ENCODE results near the gene LAMC3.
A peak's percentile ranks its signal among the peaks of the same experiment; 100 is the strongest.

LAMC3 gene

DNA sequence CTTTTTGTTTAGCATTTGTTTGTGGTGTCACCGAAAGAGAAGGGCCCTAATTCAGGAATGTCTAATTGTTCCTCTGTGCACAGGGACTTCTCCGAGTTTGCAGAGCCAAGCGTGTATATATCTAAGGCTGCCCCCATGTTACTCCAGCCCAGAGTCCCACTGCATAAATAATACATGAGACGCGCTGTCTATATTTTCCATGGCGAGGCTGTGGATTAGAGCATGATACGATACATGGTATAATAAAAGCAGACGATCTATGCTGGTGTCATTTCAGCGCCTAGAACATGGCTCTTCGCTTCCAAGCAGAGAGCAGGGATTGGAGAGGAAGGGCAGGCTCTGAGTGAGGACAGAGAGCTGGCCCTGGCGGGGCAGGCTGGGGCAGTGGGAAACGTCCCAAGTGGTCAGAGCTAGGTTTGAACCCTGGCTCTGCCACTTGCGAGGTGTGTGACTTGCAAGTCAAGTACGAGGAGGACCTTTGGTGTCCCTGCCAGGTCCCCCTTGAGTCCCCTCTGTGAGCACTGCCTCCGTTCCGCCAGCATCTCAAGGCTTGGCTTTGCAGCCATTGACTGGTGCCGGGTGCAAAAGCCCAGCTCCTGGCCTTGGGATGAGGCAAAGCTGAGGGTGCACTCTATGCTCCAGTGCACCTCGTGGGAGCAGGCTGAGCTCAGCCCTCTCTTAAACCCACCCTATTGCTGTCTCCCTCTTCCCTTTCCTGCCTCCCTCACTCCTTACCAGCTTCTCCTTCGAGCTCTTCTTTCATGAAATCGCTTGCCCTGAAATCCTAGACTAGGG, 29.2 kb upstream of the LAMC3 start:
- DNase-seq = no peak

DNA sequence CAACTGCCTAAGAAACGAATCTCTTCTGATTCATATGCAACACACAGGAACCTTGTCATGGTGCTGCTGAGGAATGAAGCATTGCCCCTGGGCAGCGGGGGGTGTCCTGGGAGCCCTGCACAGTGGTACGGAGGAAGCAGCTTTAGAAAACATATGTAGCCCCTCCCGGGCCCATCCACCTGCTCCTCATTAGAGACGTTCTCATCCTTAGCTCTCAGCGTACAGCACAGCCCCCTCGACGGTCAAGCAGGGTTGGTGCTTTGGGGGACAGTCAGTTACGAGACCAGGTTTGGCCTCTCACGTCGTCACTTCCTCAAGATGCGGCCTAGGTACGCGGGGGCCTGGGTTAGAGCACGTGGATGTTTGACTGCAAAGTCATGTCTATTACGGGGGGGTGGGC, 28.4 kb upstream of the LAMC3 start:
- no peak for DNase-seq

DNA sequence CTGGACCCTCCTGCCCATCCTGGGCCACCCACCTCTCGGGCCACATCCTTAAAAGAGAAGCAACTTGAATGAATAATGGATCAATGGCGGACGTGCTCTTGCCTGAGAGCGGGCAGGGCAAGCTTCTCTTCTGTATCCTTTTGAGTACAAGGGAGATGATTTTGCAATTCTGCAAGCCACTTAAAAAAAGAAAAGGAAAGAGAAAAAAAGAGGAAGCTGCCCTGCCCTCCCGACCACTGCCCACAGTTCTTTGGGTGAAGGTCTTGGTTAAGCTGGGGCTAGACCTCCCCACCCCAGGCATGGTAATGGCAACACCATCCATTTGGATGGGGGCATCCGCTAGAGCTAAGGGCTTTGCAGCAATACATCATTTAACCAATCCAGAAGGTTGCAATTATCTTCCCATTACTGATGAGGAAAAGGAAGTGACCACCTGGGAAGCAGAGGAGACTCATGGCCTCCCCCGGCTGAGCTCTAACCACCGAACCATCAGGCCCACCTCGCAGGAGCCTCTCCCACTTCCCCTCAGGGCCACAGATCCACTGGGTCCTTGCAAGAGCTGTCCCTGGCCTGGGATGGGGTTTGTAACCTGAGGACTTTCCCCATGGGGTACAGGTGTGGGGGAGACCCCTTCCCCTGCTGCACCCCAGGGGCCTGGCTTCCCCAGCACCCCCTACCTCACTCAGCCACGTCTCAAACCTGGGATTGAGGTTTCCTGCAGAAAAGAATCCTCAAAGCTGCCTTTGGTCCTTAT, 27.8 kb upstream of the LAMC3 start:
- DNase-seq = no peak

DNA sequence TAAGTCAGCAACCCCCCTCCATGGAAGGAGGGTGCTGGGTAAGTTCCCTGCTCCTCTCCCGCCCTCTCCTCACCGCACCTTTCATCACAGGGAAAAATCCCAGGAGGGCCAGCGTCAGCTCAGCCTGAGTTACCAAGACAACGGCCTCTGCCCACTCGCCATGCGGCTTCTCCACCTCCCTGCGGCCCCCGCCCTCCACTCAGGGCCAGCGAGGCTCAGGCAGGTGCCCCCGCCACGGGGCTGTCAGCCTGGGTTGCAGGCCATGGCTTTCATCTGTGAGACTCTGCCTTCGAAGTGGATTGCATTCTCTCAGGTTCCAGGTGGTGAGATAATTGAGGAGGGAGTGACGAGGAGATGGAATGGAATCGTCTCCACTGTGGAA, 27.2 kb upstream of the LAMC3 start:
- no peak for DNase-seq

DNA sequence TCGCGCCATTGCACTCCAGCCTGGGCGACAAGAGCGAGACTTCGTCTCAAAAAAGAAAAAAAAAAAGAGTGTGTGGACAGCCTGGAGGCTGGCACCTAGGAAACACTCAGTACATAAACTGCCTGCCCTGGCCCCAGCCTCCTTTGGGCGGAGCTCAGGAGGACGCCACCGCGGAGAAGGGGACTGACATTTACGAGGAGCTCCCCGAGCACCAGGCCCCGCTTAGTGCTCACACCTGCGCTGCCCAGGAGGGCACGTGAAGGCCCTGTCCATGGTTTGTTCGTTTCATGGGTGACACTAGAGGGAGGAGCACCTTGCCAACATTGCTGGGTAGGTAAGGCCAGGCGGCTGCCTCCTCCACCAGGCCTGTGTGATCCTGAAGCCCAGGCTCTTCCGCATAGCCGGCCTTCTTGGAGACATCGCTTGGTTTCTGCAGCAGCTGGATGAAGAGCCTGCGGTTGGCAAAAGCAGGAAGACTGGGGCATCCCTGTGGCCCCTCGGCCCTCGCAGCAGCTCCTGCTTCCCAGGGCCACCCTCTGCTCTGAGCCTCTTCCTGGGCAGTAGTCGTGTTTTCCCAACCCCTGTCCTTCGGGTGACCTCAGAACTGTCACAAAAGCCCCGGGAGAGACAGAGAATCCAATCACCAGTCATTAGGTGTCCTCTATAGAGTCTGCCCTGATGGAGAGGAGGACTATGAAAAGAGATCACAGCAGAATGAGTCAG, 26.2 kb upstream of the LAMC3 start:
- DNase-seq = no peak

DNA sequence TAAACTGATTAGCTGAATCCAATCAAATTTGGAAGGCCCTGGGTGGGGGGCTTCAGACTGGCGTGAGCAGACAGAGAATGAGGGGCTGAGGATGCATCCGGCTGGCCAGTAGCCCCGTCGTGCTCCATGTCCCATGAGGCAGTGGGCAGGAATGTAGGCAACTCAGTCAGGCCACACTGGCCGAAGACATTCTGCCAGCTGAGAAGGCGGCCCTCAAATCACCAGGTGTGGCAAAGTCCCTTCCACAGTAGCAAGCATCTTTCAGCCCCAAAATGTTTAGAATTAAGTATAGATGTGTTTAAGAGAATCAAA, 25.7 kb upstream of the LAMC3 start:
- DNase-seq = no peak

DNA sequence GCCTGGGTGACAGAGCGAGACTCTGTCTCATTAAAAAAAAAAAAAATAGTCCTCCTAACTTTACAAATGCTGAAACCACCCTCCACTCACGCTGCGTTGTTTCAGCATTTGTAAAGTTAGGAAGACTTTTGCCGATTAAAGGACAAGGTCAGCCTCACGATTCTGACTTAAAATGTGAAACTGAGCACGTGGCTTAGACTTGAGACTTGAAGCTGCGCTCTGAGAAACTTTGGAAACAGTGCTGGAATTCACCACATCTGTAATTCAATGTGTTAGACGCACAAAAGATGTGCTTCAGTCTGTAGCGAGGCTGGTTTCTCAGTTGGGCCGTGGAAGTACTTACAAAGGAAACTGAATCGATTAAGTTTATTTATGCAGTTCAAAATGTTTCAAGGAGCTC, 25.0 kb upstream of the LAMC3 start:
- no peak for DNase-seq

DNA sequence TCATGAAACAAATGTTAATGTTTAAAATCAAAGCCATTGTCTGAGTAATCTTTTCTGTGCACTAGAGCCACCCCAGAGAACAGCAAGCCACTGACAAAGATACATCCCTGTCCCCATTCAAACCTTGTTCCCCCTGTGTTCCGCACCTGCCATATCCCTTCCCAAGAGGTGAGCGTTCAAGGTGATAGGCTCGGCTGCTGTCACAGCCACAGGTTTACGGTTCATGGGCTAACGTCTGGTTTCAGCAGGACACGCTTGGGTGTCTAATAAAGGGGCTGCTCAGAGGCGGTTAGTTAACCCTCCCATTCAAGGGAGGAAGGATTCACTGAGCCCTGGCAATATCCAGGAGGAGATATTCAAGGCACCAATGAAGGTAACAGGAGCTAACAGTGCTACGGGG, 24.5 kb upstream of the LAMC3 start:
- no peak for DNase-seq

DNA sequence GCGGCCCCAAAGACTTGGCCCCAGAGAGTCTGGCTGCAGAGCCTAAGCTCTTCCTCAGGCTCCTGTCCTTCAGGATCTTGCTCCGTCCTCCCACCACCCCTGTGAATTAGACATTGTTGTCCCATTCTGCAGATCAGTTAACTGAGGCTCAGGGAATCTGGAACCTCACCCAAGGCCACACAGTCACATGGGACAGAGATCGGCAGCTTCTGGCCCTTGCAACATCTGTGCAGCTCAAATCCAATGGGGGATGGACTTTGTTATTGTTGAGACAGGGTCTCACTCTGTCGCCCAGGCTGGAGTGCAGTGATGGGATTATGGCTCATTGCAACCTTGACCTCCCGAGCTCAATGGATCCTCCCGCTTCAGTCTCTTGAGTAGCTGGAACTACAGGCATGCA, 23.9 kb upstream of the LAMC3 start:
- DNase-seq = no peak

DNA sequence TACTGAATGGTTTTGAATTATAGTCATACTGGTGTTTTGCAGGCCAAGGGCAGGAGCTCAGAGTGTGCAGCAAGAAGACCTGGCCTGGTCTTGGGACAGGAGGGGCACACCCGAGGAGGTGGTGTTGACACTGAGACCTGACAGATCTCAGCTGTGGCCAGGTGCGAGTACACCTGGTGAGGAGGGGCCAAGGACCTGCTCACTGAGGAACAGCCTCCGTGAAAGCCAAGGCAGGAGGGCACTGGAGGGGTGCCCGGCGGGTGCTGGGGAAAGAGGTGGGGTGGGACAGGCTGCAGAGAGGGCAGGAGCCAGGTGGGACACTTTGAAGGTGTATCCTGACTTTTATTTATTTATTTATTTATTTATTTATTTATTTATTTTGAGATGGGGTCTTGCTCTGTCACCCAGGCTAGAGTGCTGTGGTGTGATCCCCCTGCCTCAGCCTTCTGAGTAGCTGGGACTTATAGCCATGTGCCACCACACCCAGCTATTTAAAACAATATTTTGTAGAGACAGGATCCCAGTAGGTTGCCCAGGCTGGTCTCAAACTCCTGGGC, 23.3 kb upstream of the LAMC3 start:
- DNase-seq = no peak

DNA sequence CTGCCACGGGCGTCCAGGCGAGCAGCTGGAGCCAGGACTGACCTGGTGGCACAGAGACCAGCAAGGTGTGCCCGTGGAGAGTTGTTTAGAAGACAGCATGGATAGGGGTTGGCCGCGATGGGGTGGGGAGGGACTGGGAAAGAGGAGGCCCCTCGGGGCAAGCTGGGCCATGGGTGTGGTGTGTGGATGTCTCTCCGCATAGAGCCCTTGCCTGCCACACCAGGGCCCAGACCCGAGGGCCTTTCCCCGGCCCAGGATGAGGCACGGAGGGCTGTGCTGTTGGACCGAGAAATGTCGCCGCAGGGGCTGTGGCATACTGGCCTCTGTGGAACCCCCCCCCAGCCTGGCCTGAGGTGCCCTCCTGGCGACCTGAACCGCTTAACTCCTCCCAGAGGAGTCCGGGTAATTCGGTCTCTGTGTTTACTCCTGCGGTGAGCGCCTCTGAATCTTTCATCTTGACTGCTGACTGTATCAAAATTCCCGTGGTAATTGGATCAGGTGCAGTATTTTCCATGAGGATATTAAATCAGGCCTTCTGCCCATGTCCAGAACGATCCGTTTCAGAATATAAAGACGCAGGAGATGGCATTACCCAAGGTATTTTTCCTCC, 22.5 kb upstream of the LAMC3 start:
- no peak for DNase-seq

DNA sequence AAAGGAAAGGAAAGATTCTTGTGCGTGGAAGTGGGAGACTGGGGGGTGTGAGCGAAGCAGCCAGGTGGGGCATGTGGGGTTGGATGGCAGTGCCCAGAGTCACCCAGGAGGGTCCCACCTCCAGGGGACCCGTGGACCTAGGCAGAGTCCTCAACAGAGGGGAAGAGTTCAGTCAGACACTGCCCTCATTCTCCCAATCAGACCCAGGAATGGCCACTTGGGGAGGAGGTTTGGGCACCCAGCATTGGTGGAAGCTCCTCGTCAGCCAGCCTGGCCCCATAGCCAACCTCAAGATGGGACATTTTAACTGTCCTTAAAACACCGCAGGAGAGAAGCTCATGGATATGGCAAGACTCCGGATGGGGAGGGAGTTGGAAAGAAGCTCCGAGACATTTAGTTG, 21.9 kb upstream of the LAMC3 start:
- no peak for DNase-seq

DNA sequence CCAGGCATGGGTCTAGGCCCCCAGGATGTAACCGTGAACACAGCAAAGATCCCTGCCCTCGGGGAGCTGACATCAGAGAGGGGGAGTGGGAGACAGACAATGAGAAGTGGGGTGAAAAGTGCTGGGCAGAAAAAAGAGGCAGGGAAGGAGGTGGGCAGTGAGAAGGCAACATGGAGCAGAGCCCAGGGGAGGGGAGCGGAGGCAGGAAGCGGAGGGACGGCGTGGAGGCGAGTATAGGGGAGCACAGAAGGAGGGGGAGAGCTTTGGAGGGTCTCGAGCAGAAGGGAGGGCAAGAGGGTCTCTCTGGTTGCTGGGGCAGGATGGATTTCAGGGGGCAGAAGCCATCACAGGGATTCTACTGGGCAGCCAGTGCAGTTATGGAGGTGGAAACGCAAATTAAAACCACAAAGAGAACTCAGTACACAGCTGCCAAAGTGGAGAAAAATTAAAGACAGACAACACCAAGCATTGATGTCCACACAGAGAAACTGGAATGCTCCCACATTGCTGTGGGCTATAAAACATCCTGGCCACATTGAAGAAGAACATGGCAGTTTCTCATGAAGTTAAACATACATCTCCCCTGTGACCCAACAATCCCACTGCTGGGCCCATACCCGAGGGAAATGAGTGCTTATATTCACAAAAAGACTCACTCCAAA, 21.1 kb upstream of the LAMC3 start:
- no peak for DNase-seq

DNA sequence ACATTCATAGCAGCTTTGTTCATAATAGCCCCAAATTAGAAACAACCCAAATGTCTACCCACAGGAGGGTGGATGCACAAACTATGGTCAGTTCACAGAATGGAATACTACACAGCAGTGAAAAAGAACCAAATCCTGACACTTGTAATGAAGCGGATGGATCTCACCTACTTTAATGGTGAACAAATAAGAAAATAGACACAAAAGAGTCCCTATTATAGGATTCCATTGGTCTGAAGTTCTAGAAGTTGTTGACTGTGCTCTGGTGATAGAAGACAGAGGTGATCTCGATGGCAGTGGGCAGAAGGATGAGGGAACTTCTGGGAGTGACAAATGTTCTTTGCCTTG, 20.6 kb upstream of the LAMC3 start:
- no peak for DNase-seq

DNA sequence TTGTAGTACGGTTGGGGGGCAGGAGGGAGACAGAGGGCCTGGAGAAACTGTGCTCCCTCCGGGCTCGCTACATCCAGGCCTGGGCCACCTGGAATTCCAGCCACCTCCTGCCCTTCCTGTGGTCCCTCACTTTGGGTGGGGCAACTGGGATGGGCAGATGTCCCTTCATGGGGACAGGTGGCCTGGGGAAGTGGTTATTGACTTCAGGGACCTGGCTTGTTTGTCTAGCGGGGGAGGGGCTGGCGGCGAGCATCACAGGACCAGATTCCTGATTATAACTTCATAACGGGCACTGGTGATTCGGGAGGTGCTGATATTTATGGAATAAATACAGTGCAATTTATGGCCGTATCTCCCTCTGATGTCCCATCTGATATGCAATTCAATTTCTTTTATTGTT, 20.1 kb upstream of the LAMC3 start:
- no peak for DNase-seq

DNA sequence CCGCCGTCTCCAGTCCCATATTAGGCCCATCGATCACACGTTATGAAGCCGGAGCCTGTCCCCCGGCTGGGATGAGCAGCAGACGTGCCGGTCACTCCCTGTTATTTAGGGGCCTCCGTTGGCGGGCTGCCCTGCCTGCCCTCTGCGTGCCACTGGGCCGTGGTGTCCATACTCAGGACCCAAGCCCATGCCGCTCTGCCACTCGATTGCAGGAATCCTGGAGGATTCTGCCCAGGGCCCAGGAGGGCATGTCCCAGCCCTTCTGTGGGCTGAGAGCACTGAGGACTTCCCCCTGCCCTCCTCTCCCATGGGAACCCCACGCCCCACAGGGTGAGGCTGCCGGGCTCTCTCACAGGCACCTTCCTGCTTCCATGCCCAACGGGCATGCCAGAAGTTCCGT, 19.6 kb upstream of the LAMC3 start:
- DNase-seq = no peak

DNA sequence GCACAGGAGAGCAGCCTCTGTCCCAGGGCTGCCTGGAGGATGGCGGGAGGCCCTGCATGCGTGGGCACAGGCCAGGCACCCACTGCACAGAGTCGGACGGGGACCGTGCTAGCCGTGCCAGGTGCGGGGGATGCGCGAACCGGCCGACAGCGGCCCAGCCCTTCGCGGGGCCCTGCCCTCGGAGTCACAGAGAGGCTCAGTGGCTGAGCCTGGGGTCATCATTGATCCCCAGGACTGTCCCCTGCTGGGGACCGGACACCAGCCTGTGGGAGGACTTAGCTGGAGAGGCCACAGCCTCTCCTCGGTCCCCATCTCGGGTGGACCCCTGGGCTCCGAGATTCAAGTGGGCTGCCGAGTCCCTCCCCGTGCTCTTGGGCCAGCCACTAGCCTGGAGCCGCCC, 19.1 kb upstream of the LAMC3 start:
- no peak for DNase-seq

DNA sequence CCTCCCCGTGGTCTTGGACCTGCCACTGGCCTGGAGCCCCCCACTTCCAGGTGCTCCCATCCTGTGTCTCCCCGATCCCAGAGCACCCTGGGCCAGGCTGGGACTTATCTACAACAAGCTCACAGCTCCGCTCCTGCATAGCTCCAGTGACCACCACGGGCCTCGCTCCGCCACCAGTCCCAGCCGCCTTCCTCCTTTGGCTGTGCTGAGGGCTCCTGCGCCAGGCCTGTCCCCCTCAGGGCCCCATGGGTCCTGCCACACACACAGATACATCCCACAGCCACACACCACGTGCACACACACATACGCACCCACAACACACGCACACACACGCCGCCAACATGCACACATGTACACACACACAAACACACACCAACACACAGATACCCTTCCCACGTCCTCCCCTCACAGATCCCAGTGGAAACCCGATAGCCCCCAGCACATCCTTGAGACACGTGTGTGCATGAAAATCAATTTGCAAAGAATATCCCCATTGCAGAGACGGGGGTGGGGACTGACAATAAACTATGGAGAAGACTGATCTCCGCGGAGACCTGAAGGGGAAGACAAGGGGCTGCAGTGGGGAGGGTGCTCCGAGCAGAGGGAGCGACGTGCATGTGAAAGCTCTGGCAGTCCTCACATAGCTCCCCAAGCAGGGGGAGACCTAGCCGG, 18.5 kb upstream of the LAMC3 start:
- peak in 1 of 2 experiments; percentile 20 for DNase-seq

DNA sequence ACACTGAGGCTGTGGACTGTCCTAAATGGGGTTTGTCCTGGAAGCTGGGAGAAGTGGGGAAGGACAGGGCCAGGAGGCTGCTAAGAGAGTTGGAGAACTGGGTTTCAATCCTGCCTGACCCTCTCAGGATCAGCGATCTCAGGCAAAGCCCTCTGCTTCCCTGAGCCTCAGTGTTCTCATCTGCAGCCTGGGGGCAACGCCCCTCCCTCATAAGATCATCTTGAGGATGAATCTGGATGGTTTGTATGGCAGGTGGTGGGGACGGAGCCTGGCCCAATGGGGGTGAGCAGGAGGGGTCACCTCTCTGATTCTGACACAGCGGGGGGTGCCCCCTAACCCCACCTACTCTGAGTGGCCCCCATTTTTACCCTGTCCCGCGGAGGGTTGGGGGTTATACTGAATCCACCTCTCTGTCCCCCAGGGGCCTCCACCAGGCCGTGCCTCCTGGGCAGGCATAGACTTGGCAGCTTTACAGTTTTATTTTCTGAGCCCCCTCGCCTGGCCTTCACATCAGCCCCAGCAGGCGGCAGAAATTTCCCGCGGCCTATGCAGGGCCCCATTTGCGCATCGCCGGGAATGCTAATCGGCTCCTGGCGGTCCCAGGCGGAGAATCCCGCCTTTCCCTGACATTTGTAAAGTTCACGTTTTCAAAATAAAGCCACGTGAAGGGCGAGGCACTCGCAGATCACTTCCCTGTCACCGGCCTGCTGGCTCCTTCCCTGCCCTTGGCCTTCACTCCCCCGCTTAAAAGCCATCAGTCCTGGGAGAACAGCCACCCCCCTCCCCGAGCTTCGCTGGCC, 17.8 kb upstream of the LAMC3 start:
- no peak for DNase-seq

DNA sequence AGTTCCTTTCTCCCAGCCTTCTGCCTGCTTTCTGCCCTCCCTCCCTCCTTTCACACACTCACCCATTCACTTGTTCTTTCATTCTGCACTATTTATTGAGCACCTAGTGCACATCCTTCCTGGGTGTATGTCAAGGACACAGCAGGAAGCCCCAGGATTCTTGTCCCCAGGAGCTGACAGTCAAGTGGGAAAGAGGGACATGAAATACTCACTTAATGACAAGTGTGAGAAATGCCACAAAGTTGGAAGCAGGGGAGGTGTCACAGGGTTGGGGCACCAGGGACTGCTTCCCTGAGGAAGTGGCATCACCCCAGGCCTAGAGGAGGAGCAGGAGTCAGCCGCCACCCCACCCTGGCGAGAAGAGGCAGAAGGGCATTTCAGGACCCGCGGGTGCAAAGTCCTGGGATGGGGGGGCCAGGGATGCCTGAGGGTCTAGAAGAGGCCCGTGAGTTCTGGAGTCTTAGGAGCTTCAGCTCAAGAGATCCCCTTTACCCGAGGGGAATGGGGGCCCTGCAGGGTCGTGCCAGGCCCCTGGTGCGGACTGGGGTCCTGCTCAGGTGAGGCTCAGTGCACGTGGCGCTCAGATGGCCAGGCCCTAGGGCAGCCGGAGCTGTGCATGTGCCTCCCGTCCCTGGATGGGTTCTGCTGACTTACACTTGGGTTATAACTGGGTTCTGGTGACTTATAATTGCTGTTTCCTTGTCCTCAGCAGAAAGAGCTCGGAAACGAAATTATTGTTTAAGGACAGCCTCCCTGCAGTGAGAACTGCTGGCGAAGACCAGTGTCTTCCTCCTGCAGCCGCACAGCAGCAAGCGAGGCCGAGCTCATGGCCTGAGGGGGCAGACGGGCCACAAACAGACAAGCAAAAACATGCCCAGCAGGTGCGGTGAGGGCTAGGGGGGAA, 16.9 kb upstream of the LAMC3 start:
- no peak for DNase-seq

DNA sequence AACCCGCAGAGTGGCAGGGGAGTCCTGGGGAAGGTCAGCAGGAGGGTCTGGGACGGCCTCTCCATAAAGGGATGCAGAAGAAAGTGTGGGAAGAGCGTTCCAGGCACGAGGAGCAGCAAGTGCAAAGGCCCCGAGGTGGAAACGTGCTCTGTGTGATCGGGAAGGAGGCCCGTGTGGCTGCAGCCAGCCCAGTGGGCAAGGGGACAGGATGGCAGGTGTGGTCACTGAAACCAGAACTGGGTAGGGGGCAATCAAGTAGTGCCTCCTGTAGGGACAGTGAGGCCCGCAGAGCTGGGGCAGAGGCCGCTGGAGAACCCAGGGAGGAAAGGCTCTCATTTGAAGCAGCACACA, 16.3 kb upstream of the LAMC3 start:
- DNase-seq = no peak
